ENCODE data around the gene MED27. TPM values are rescaled to one million over a fixed set of nuclear protein-coding genes. Genes with fewer than 3 reads are reported as not detected.
A peak's percentile ranks its signal among the peaks of the same experiment; 100 is the strongest.

MED27 gene
- total and polyA plus RNA-seq, 2 of the 13 experiments (the other 11 are each of a cell fraction or from before 2014, with no cell fraction given), result 16.9 to 19.0 TPM

DNA sequence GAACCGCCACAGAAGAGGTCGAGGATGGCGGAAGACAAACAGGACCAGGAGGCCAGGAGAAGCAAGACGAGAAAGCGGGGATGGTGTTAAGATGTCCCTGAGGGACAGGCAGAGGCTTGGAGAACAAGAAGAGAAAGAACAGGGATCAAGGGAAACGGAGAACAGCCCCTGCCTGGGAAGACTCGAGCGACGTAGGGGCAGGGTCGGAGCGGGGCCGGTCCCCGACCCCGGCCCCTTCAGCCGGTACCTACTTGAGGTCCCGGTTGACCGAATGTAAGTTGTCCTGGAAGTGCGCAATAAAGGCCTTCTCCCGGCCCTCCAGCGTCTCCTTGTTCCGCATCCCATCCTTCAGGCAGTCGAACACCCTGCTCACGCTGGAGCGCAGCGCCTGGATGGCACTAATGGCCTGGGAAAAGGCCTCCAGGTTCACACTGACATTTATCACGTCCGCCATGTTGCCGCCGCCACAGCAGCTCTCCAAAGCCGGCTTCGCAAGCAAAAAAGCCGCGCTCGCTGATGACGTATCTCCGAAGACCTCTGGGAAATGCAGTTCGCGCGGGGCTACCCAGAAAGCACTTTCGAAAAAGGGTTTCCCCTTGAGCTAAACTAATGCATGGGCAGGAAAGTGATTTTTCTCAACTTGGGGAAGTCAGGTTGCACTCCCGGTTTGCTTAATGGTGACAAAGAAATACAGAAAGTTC is at the start of gene MED27 (continued):
- no peak for TF ChIP-seq ZNF850 (CRISPR knock-in tag; conservative IDR thresholded peaks at IDR 0.05)
- TF ChIP-seq RAD21 (CRISPR knock-in tag; IDR thresholded peaks at IDR 0.05), result no peak
- no peak for TF ChIP-seq HNRNPUL1 (IDR thresholded peaks at IDR 0.05; ENCODE audit: low read depth, low read length)
- TF ChIP-seq, protein P1, sequence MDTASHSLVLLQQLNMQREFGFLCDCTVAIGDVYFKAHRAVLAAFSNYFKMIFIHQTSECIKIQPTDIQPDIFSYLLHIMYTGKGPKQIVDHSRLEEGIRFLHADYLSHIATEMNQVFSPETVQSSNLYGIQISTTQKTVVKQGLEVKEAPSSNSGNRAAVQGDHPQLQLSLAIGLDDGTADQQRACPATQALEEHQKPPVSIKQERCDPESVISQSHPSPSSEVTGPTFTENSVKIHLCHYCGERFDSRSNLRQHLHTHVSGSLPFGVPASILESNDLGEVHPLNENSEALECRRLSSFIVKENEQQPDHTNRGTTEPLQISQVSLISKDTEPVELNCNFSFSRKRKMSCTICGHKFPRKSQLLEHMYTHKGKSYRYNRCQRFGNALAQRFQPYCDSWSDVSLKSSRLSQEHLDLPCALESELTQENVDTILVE (CRISPR knock-in tag; IDR thresholded peaks at IDR 0.05), result 0 out of 2 replicates have a peak, but pooled peaks have one; percentile 49
- TF ChIP-seq NR2F2 (IDR thresholded peaks at IDR 0.05; ENCODE audit: borderline replicate concordance, low read depth), result no peak; the same call in 1 of the 2 replicates
- no peak for TF ChIP-seq ZNF350 (CRISPR knock-in tag; IDR thresholded peaks at IDR 0.05; ENCODE audit: borderline replicate concordance, low read depth)
- peak; percentile 11; the same call in 1 of the 2 replicates for TF ChIP-seq FOXK2 (IDR thresholded peaks at IDR 0.05)
- no peak for TF ChIP-seq GZF1 (CRISPR knock-in tag; IDR thresholded peaks at IDR 0.05)
- TF ChIP-seq HOXA7 (CRISPR knock-in tag; IDR thresholded peaks at IDR 0.05), result no peak
- TF ChIP-seq RFX3 (CRISPR knock-in tag; IDR thresholded peaks at IDR 0.05), result no peak
- TF ChIP-seq MAFF (IDR thresholded peaks at IDR 0.05; ENCODE audit: low read depth, low read length), result peak; percentile 15; the same call in 1 of the 2 replicates
- TF ChIP-seq ZNF720 (CRISPR knock-in tag; IDR thresholded peaks at IDR 0.05), result no peak
- TF ChIP-seq, protein P2, sequence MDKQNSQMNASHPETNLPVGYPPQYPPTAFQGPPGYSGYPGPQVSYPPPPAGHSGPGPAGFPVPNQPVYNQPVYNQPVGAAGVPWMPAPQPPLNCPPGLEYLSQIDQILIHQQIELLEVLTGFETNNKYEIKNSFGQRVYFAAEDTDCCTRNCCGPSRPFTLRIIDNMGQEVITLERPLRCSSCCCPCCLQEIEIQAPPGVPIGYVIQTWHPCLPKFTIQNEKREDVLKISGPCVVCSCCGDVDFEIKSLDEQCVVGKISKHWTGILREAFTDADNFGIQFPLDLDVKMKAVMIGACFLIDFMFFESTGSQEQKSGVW (CRISPR knock-in tag; IDR thresholded peaks at IDR 0.05; ENCODE audit: borderline replicate concordance), result no peak
- TF ChIP-seq, protein P3, sequence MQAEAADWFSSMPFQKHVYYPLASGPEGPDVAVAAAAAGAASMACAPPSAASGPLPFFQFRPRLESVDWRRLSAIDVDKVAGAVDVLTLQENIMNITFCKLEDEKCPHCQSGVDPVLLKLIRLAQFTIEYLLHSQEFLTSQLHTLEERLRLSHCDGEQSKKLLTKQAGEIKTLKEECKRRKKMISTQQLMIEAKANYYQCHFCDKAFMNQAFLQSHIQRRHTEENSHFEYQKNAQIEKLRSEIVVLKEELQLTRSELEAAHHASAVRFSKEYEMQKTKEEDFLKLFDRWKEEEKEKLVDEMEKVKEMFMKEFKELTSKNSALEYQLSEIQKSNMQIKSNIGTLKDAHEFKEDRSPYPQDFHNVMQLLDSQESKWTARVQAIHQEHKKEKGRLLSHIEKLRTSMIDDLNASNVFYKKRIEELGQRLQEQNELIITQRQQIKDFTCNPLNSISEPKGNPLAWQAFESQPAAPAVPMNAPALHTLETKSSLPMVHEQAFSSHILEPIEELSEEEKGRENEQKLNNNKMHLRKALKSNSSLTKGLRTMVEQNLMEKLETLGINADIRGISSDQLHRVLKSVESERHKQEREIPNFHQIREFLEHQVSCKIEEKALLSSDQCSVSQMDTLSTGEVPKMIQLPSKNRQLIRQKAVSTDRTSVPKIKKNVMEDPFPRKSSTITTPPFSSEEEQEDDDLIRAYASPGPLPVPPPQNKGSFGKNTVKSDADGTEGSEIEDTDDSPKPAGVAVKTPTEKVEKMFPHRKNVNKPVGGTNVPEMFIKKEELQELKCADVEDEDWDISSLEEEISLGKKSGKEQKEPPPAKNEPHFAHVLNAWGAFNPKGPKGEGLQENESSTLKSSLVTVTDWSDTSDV (CRISPR knock-in tag; IDR thresholded peaks at IDR 0.05), result no peak
- peak; percentile 88 for TF ChIP-seq KDM2A (CRISPR knock-in tag; IDR thresholded peaks at IDR 0.05; ENCODE audit: borderline replicate concordance, low read depth)
- TF ChIP-seq, protein P4, sequence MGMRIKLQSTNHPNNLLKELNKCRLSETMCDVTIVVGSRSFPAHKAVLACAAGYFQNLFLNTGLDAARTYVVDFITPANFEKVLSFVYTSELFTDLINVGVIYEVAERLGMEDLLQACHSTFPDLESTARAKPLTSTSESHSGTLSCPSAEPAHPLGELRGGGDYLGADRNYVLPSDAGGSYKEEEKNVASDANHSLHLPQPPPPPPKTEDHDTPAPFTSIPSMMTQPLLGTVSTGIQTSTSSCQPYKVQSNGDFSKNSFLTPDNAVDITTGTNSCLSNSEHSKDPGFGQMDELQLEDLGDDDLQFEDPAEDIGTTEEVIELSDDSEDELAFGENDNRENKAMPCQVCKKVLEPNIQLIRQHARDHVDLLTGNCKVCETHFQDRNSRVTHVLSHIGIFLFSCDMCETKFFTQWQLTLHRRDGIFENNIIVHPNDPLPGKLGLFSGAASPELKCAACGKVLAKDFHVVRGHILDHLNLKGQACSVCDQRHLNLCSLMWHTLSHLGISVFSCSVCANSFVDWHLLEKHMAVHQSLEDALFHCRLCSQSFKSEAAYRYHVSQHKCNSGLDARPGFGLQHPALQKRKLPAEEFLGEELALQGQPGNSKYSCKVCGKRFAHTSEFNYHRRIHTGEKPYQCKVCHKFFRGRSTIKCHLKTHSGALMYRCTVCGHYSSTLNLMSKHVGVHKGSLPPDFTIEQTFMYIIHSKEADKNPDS (CRISPR knock-in tag; IDR thresholded peaks at IDR 0.05), result no peak
- no peak for TF ChIP-seq HMG20B (CRISPR knock-in tag; conservative IDR thresholded peaks at IDR 0.05)
- peak; percentile 46; the same call in 1 of the 2 replicates for TF ChIP-seq GATAD2A (CRISPR knock-in tag; IDR thresholded peaks at IDR 0.05)
- TF ChIP-seq, protein P5, sequence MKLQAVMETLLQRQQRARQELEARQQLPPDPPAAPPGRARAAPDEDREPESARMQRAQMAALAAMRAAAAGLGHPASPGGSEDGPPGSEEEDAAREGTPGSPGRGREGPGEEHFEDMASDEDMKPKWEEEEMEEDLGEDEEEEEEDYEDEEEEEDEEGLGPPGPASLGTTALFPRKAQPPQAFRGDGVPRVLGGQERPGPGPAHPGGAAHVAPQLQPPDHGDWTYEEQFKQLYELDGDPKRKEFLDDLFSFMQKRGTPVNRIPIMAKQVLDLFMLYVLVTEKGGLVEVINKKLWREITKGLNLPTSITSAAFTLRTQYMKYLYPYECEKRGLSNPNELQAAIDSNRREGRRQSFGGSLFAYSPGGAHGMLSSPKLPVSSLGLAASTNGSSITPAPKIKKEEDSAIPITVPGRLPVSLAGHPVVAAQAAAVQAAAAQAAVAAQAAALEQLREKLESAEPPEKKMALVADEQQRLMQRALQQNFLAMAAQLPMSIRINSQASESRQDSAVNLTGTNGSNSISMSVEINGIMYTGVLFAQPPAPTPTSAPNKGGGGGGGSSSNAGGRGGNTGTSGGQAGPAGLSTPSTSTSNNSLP (IDR thresholded peaks at IDR 0.05; ENCODE audit: low read depth, low read length), result no peak
- TF ChIP-seq PHF20 (CRISPR knock-in tag; IDR thresholded peaks at IDR 0.05), result peak; percentile 93
- 0 out of 2 replicates have a peak, but pooled peaks have one; percentile 21 for TF ChIP-seq BCL6 (CRISPR knock-in tag; IDR thresholded peaks at IDR 0.05)
- TF ChIP-seq POLR2G (IDR thresholded peaks at IDR 0.05; ENCODE audit: low read depth, low read length), result peak; percentile 74
- TF ChIP-seq KDM3A (CRISPR knock-in tag; IDR thresholded peaks at IDR 0.05; ENCODE audit: low read depth), result 0 out of 2 replicates have a peak, but pooled peaks have one; percentile 43
